TTC549 (cell line): ENCODE results near the gene CD160.
"Not testable (repeated sequence)": the region's sequence is repeated elsewhere in the genome, so short reads cannot be mapped to it uniquely, and the experiment has no call there.

Source experiments
- FAIRE-seq: peaks from 2 replicates; lab custom pipeline; 2012; peaks lifted over from hg19 to GRCh38; lab: Jason Lieb, UNC

The CD160 gene

GRCh38 chr1:145759721-145760120, 40.4 kb downstream of the CD160 start:
- no peak for FAIRE-seq

- not testable (repeated sequence) for FAIRE-seq
These were observed 41.2 kb downstream of the CD160 start for GRCh38 chr1:145760395-145760949.

- not testable (repeated sequence) for FAIRE-seq
These were observed 42.2 kb downstream of the CD160 start for GRCh38 chr1:145761498-145761897.

- not testable (repeated sequence) for FAIRE-seq
These were observed 42.7 kb downstream of the CD160 start for GRCh38 chr1:145762001-145762400.

GRCh38 chr1:145764231-145764940, 45.1 kb downstream of the CD160 start:
- not testable (repeated sequence) for FAIRE-seq

- FAIRE-seq, result not testable (repeated sequence)
These were observed 45.8 kb downstream of the CD160 start for GRCh38 chr1:145765127-145765526.

GRCh38 chr1:145765585-145766360, 46.5 kb downstream of the CD160 start:
- not testable (repeated sequence) for FAIRE-seq

- not testable (repeated sequence) for FAIRE-seq
These were observed 47.6 kb downstream of the CD160 start for GRCh38 chr1:145766926-145767325.

- FAIRE-seq, result not testable (repeated sequence)
These were observed 48.7 kb downstream of the CD160 start for GRCh38 chr1:145768004-145768403.

GRCh38 chr1:145771056-145771455, 51.8 kb downstream of the CD160 start:
- FAIRE-seq, result no peak

GRCh38 chr1:145773423-145773822, 54.1 kb downstream of the CD160 start:
- no peak for FAIRE-seq

GRCh38 chr1:145777357-145778145, 58.3 kb downstream of the CD160 start:
- FAIRE-seq, result no peak

GRCh38 chr1:145778146-145778540, 58.8 kb downstream of the CD160 start:
- FAIRE-seq, result no peak

GRCh38 chr1:145782272-145783099, 63.2 kb downstream of the CD160 start:
- FAIRE-seq, result no peak

GRCh38 chr1:145784409-145784808, 65.1 kb downstream of the CD160 start:
- no peak for FAIRE-seq

GRCh38 chr1:145785547-145785946, 66.2 kb downstream of the CD160 start:
- FAIRE-seq, result no peak

- no peak for FAIRE-seq
These were observed 67.0 kb downstream of the CD160 start for GRCh38 chr1:145786271-145786670.

GRCh38 chr1:145788580-145788979, 69.3 kb downstream of the CD160 start:
- no peak for FAIRE-seq
